ENCODE measurements around the gene ADGRF3. TPM values are rescaled to one million over a fixed set of nuclear protein-coding genes. Genes with fewer than 3 reads are reported as not detected.

The ADGRF3 gene
- total and polyA plus RNA-seq, 12 donors: 0.03 to 0.72 TPM; not detected in 10

DNA sequence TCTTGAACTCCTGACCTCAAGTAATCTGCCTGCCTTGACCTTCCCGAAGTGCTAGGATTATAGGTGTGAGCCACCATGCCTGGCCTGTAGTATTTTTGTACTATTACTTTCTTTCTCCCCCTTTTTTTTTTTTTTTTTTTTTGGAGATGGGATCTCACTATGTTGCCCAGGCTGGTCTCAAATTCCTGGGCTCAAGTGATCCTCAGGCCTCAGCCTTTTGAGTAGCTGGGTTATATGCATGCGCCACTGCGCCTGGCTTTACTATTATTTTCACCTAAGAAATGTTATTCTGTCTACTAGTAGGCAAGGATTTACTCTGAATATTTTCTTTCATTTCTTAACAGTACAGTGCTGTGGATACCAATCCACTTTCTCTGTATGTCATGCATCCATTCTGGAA is 17.4 kb upstream of the ADGRF3 start:
- H3K4me1 ChIP-seq: no peaks in the 10 kb centered on the region
- ATAC-seq: no peak
- no peak for DNase-seq
- H3K27me3 ChIP-seq: no peaks in the 10 kb centered on the region
- H3K27ac ChIP-seq: no peak overlapping the region
- 78 to 98% methylated on average over 3 of the region's 3 CpGs for WGBS, 2 donors
- no peak overlapping the region for H3K4me3 ChIP-seq
- peaks cover 0 to 39% (median 7%) of the 10 kb centered on the region in 9 donors for H3K36me3 ChIP-seq
- intact Hi-C loops (cut with DNase I): no loop called here
- no peaks in the 10 kb centered on the region for H3K9me3 ChIP-seq
- TF ChIP-seq, protein P1, sequence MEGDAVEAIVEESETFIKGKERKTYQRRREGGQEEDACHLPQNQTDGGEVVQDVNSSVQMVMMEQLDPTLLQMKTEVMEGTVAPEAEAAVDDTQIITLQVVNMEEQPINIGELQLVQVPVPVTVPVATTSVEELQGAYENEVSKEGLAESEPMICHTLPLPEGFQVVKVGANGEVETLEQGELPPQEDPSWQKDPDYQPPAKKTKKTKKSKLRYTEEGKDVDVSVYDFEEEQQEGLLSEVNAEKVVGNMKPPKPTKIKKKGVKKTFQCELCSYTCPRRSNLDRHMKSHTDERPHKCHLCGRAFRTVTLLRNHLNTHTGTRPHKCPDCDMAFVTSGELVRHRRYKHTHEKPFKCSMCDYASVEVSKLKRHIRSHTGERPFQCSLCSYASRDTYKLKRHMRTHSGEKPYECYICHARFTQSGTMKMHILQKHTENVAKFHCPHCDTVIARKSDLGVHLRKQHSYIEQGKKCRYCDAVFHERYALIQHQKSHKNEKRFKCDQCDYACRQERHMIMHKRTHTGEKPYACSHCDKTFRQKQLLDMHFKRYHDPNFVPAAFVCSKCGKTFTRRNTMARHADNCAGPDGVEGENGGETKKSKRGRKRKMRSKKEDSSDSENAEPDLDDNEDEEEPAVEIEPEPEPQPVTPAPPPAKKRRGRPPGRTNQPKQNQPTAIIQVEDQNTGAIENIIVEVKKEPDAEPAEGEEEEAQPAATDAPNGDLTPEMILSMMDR (IDR thresholded peaks at IDR 0.05): no peak

DNA sequence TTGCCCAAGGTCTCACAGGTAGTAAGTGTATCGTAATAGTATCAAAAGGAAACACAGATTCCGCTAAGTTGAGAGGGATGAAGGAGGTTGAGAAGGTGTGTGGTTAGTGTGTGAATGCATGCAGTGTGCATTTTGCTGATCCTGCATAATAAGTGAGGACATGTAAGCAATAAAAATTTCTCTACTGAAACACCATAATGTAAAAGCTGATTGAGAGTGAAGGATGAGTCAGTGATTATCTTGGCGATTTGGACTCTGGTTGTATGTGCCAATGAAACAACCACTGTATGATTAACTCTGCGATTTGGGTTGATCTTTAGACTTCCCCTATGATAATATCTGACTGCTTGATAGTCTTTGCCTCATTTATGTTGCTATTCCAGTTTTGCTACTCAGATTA is 16.7 kb upstream of the ADGRF3 start:
- ATAC-seq (no peak), DNase-seq (no peak)
- intact Hi-C loops (cut with DNase I): no loop called here
- no peaks in the 10 kb centered on the region for H3K27me3 ChIP-seq
- H3K9me3 ChIP-seq: no peaks in the 10 kb centered on the region
- H3K27ac ChIP-seq: no peak overlapping the region
- H3K4me3 ChIP-seq: no peak overlapping the region
- peaks cover 0 to 37% (median 7%) of the 10 kb centered on the region in 9 donors for H3K36me3 ChIP-seq
- TF ChIP-seq, protein P1 (IDR thresholded peaks at IDR 0.05): no peak
- WGBS, 2 donors: 89 to 91% methylated on average over 4 of the region's 4 CpGs
- H3K4me1 ChIP-seq: no peaks in the 10 kb centered on the region

DNA sequence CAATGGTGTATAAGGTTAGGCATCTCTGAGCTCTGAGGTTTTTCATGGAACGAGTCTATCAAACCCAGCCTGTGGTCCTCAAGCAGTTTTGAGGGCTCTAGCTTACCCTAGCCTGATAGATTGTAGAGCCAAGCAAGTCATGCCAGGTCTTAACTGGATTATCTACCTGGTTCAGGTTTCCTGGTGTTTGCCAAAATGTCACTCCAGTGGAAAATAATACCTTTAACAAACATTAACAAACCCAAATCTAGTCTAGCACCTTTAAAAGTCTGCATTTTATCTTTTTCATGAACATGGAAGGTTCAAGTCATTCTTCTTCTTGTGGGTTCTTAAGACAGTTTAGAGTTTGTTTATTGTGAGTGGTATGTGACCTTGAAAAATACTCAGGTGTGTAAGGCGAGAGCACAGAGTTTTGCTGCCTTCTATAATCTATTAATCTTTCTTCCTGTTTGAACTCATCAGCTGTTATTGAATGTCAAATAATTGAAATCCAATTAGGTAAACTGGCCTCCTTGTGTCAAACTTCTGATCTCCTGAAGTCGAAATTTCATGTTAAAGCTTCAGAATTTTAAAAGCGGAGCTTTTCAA is 13.4 kb upstream of the ADGRF3 start:
- WGBS, 2 donors: 95% methylated on average over 4 of the region's 4 CpGs
- TF ChIP-seq, protein P1 (IDR thresholded peaks at IDR 0.05): no peak
- DNase-seq (no peak), ATAC-seq (no peak)
- Histone ChIP-seq H3K4me1 (peaks cover 0 to 4% (median 0%) of the 10 kb centered on the region in 9 donors), H3K36me3 (peaks cover 0 to 8% (median 0%) of the 10 kb centered on the region in 9 donors), H3K27ac (no peak overlapping the region), H3K9me3 (no peaks in the 10 kb centered on the region), H3K27me3 (no peaks in the 10 kb centered on the region), H3K4me3 (no peak overlapping the region)
- intact Hi-C loops (cut with DNase I): no loop called here

DNA sequence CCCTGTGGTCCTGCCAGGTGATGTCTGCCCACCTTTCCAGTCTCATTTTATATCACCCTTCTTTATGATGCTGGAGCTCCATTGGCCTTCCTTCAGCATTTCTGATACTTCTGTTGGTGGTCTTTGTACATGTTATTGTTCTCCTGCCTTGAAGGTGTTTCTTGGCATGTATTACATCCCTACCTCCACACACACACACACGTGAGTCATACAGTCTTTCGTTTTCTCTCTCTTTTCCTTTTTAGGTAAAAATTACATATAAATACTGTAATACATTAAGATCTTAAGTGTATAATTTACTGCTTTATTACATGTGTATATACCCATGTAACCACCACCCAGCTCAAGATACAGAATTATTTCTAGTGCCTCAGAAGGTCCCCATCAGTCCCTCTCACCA is 10.2 kb upstream of the ADGRF3 start:
- no peak overlapping the region for H3K27ac ChIP-seq
- H3K27me3 ChIP-seq: no peaks in the 10 kb centered on the region
- peaks cover 0 to 4% (median 0%) of the 10 kb centered on the region in 9 donors for H3K4me1 ChIP-seq
- H3K9me3 ChIP-seq: no peaks in the 10 kb centered on the region
- WGBS, 2 donors: 92 to 93% methylated on average over 2 of the region's 2 CpGs
- intact Hi-C loops (cut with DNase I): no loop called here
- ATAC-seq: no peak
- no peak overlapping the region for H3K4me3 ChIP-seq
- DNase-seq: no peak
- TF ChIP-seq, protein P1 (IDR thresholded peaks at IDR 0.05): no peak
- peaks cover 0 to 8% (median 0%) of the 10 kb centered on the region in 9 donors for H3K36me3 ChIP-seq
